Stomach smooth muscle (tissue), 2 donors: Measurements from ENCODE around the gene WNT5B.

Source experiments
- H3K27ac ChIP-seq: one replicate; pipeline ENCODE4 v1.7.0; 2013; ENCODE audit warnings: mild to moderate bottlenecking, low read length, inconsistent platforms
- H3K27me3 ChIP-seq, 2 donors: one replicate each; pipeline ENCODE4 v1.7.0; 2013; ENCODE audit warnings: low read length in 2 of 2; ENCODE audit not compliant: insufficient read depth in 2 of 2, control insufficient read depth in 1 of 2
- H3K36me3 ChIP-seq, 2 donors: one replicate each; pipeline ENCODE4 v1.7.0; 2013; ENCODE audit warnings: low read length in 2 of 2; ENCODE audit not compliant: control insufficient read depth in 2 of 2, insufficient read depth in 2 of 2
- H3K4me1 ChIP-seq: one replicate; pipeline ENCODE4 v1.7.0; 2013; ENCODE audit warnings: low read length; ENCODE audit not compliant: control insufficient read depth, insufficient read depth
- H3K4me3 ChIP-seq, 2 donors: one replicate each; pipeline ENCODE4 v1.7.0; 2013; ENCODE audit warnings: low read length in 2 of 2
- H3K9ac ChIP-seq, 2 donors: one replicate each; pipeline ENCODE4 v1.7.0; 2013; ENCODE audit warnings: low read length in 2 of 2, mild to moderate bottlenecking in 1 of 2
- H3K9me3 ChIP-seq, 2 donors: one replicate each; pipeline ENCODE4 v1.7.0; 2013; ENCODE audit warnings: low read length in 2 of 2; ENCODE audit not compliant: control insufficient read depth in 2 of 2
- donor health status: healthy.
- donor health status: Pancreatic carcinoma.

Gene WNT5B

DNA sequence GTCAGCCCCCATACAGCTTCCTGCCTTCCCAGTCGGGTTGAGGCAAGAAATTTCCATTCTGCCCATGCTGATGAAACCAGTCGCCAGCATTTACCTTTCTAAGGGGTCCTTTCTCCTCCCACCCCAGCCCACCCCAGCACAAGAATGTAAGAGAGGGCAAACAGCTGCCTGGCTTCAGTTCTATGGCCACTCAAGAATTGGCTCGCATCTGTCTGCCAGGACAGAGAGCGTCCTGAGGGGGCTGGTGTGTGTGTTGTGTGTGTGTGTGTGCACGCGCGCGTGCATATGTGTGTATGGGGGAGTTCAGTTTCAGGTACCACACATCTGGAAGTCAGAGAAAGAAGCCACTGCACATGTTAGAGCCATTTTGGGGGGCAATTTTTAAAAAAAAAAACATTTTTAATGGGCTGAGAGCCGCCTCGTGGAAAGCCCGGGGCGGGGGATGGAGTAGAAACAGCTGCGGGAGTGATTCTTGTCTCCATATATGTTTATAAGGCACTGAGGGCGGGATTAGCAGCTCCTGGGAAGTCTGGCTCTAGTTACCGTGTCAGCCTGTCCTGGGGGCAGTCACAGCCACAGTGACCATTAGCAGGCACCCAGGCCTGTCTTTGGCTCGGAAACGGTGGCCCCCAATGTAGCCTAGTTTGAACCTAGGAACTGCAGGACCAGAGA, at the start of gene WNT5B:
TSS of gene WNT5B (plus strand) at position 566 of the 672 bp plus-strand sequence. CDS start 2,124 bp downstream, outside the sequence.
- no peak within 1 kb of the TSS for H3K27ac ChIP-seq
- peak within 1 kb of the TSS; percentile 62 to 75 for H3K4me3 ChIP-seq
- H3K9ac ChIP-seq, result peak within 1 kb of the TSS; percentile 21 to 49
- peaks cover 0 to 2% of the 10 kb centered on the region in 2 donors for H3K27me3 ChIP-seq
- H3K36me3 ChIP-seq, result no peaks in the 10 kb centered on the region
- no peaks in the 10 kb centered on the region for H3K9me3 ChIP-seq
- H3K4me1 ChIP-seq, result peaks cover 25% of the 10 kb centered on the region

DNA sequence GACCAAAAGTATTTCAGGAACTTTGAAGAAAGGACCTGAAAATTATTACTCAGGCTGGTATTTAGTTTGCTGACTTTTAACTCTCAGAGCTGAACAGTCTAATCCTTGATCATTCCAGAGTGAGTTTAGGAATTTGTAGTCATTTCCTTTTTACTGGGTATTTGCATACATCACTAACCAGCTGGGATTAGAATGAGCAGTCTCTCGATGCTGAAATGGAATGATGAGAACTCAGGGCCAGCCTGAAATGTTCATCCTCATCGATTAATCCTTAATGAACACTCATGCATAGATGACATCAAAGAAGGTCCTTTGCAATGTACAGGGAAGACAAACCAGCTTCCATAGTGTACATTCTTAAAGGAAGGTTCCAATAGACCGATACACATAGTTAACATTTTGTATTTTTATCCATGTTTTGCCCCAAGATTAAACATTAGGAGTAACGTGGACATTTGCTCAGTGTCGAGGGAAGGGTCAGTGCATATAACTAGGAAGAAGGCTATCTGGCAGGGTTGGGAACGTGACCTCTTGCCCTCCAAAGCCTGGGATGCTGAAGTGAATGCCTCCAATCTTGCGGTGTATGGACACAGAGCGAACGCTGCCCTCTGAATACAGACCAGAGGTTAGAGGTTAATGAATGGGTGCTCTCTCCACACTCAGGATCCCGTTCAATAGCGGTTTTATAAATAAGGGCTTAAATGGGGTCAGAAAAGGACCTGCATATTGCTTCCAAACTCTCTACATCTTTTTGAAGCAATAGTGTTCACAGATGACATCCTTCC, 49.2 kb upstream of the WNT5B start:
- no peak overlapping the region for H3K4me3 ChIP-seq
- H3K36me3 ChIP-seq, result no peaks in the 10 kb centered on the region
- H3K27ac ChIP-seq, result no peak overlapping the region
- no peaks in the 10 kb centered on the region for H3K27me3 ChIP-seq
- H3K4me1 ChIP-seq, result peaks cover 29% of the 10 kb centered on the region
- no peaks in the 10 kb centered on the region for H3K9me3 ChIP-seq
- H3K9ac ChIP-seq, result no peak overlapping the region

DNA sequence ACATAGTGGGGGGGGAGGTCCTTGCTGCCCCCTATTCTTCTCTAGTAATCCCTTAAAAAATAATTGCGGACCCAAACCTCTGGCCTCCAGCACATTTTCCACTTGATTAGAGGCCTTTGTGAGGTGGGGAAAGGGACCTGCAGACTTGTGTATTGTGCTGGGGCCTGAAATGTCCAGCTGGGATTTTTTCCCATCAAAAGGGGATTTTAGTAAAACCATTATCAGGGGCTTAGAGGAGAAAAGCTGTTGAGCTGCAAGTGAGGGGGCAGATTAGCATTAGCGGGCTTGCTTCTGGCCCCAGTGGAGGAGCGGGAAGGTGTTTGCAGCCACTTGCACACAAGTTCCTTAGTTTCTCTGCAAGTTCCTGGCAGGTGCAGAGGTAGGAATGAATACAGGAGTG, 48.5 kb upstream of the WNT5B start:
- Histone ChIP-seq H3K4me3 (no peak overlapping the region), H3K9ac (no peak overlapping the region), H3K4me1 (peaks cover 25% of the 10 kb centered on the region), H3K27me3 (no peaks in the 10 kb centered on the region), H3K27ac (no peak overlapping the region), H3K36me3 (no peaks in the 10 kb centered on the region), H3K9me3 (no peaks in the 10 kb centered on the region)

DNA sequence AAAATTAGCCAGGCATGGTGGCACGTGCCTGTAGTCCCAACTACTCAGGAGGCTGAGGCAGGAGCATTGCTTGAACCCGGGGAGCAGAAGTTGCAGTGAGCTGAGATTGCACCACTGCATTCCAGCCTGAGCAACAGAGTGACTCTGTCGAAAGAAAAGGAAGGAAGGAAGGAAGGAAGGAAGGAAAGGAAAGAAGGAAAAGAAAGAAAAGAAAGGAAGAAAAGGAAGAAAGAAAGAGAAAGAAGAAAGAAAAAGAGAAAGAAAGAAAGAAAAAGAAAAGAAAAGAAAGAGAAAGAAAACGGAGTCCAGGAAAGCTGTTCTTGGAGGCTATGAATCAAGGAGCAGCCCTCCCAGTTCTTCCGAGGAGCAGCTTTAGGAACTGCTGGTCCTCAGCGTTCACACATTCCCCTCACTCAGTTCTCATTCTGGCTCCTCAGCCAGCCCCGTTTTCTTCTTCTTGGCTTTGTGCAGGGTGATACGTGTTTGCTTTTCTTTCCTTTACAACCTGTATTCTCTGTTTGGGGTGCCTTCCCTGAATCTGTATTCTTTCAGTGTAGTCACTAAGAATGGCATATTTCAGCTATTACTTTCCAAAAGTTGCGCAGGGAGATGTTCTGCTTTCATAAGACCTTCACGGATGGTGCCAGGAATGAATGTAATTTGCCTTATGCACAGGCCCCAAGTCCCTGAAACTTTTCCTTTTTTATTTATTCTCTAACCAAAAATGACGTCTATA, 46.9 kb upstream of the WNT5B start:
- H3K4me3 ChIP-seq, result no peak overlapping the region
- no peak overlapping the region for H3K9ac ChIP-seq
- no peaks in the 10 kb centered on the region for H3K27me3 ChIP-seq
- H3K27ac ChIP-seq, result no peak overlapping the region
- H3K9me3 ChIP-seq, result no peaks in the 10 kb centered on the region
- no peaks in the 10 kb centered on the region for H3K36me3 ChIP-seq
- H3K4me1 ChIP-seq, result peaks cover 13% of the 10 kb centered on the region

DNA sequence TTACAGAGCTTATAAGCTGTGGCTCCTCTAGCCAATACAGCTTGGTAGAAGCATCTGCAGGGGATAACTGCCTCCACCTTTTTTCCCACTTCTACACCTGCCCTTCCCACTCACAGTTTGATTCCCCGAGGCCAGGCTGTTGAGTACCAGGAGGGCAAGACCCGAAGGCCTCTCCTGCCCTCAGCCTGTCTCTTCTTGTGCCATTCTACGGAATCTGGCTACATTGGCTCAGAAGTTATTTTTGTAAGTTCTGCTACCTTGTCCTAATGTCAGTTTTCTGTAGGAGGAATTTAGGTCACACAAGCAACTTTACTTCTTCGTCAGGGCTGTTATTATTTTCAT, 46.4 kb upstream of the WNT5B start:
- Histone ChIP-seq H3K4me1 (peaks cover 9% of the 10 kb centered on the region), H3K27ac (no peak overlapping the region)

DNA sequence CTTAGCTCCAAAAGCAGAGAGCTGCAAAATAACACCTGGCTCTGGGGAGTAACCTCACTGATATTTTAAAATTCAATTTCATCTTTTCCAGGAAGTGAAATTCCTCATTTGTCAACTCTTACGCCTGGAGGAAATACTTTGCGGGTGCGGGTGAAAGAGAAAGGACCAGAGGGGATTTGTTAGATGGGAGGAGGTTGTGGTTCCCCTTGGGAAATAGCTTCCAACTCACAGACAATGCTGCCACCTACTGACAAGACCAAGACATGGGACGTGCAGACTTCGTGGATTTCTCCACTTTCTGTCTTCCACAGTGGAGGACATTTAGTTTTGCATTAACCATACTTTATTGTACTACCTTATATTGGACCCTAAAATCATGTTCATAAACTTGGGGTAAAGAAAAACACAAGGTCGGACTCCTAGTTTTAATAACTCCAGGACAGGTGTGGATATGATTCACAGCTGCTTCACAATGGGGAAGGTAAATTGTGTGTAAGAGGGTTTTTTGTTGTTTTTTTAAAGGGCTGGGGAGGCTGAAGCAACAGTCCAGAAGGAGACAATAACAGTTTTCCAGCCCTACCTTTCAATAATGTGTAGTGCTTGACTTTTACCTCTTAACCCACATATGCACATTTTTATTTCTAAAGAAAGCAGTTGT, 45.5 kb upstream of the WNT5B start:
- Histone ChIP-seq H3K36me3 (no peaks in the 10 kb centered on the region), H3K27ac (no peak overlapping the region), H3K4me3 (peak overlapping the region; percentile 47 to 66), H3K4me1 (peaks cover 11% of the 10 kb centered on the region), H3K9me3 (no peaks in the 10 kb centered on the region), H3K27me3 (no peaks in the 10 kb centered on the region), H3K9ac (no peak overlapping the region)

More for the DNA sequence above, 46.4 kb upstream of the WNT5B start:
- Histone ChIP-seq H3K36me3 (no peaks in the 10 kb centered on the region), H3K9me3 (no peaks in the 10 kb centered on the region), H3K4me3 (no peak overlapping the region), H3K27me3 (no peaks in the 10 kb centered on the region), H3K9ac (no peak overlapping the region)

DNA sequence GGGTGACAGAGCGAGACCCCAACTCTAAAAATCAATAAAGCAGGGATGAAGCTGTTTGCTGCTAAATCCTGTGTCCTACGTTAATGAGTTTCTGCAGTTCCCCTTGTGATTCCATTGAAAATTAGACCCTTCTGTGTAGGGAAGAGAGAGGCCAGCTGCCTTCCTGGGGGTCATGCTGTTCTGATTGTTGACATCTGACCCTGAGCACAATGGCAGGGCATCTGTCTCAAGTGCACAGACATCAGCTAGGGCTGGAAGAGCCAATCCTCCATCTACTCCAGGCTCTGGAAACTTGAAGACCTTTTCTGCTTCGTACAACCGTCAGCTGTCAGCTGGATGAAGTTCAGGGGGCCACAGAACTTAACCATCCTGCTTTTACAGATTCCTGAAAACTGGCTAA, 44.7 kb upstream of the WNT5B start:
- no peaks in the 10 kb centered on the region for H3K9me3 ChIP-seq
- H3K4me3 ChIP-seq, result no peak overlapping the region
- no peaks in the 10 kb centered on the region for H3K27me3 ChIP-seq
- H3K36me3 ChIP-seq, result no peaks in the 10 kb centered on the region
- no peak overlapping the region for H3K27ac ChIP-seq
- H3K4me1 ChIP-seq, result peaks cover 11% of the 10 kb centered on the region
- H3K9ac ChIP-seq, result no peak overlapping the region

DNA sequence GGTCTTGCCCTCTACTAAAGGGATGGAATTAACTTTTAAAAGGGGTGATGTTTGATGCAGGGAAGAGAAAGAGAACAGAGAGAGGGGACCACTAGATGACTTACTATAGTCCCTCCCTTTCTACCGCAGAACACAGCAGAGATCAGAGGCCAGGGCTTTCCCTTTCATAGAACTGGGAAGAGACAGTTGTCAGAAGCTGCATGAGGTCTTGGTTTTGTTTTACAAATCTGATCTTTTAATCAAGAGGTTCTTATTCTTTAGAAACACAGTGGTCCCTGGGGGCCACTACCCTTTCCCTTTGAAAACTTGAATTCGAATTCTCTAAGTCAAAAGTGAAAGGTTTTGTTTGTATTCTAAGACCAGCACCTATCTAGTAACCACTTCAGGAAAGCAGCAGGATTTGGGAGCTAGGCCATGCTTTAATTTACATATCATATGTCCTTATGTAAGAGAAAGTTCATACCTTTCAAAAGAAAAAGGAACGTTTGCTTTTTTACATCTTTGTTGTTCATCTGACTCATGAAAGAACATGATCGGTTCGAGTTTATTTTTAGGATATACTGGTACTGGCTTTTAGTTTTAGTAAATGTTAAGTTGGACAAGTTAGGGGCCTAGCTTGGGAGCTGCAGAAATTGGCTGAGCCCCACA, 41.0 kb upstream of the WNT5B start:
- peak overlapping the region in 1 of 2 donors; percentile 4 for H3K4me3 ChIP-seq
- peak overlapping the region in 1 of 2 donors; percentile 36 for H3K9ac ChIP-seq
- H3K27me3 ChIP-seq, result no peaks in the 10 kb centered on the region
- peaks cover 33% of the 10 kb centered on the region for H3K4me1 ChIP-seq
- H3K36me3 ChIP-seq, result no peaks in the 10 kb centered on the region
- H3K9me3 ChIP-seq, result no peaks in the 10 kb centered on the region
- H3K27ac ChIP-seq, result peak overlapping the region; percentile 58

DNA sequence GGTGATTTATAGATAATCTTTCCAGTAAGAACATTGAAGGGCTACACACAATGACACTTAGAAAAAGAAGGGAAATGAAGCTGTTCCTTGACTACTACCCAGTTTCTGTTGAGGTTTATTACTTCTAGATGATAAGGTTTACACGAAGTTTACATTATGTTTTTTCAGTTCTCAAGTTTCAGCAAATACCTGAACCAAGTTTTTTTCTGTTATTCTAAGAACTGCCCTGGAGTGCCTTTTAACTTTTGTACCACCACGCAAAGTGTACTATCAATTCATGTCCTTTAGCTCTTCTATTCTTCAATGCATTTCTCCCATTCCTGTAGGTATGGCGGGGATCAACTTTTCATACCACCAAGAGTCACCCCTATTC, 40.5 kb upstream of the WNT5B start:
- H3K9ac ChIP-seq, result peak overlapping the region in 1 of 2 donors; percentile 36
- no peaks in the 10 kb centered on the region for H3K27me3 ChIP-seq
- H3K9me3 ChIP-seq, result no peaks in the 10 kb centered on the region
- H3K27ac ChIP-seq, result peak overlapping the region; percentile 58
- H3K36me3 ChIP-seq, result no peaks in the 10 kb centered on the region
- no peak overlapping the region for H3K4me3 ChIP-seq
- peaks cover 34% of the 10 kb centered on the region for H3K4me1 ChIP-seq
